Esophagus squamous epithelium (tissue), 5 donors: ENCODE measurements around the gene RBM4B. TPM values are rescaled to one million over a fixed set of nuclear protein-coding genes. Genes with fewer than 3 reads are reported as not detected.

ENCODE experiments used
- DNase-seq: peaks from one replicate; lab custom pipeline; 2025; lab: John Stamatoyannopoulos, UW
- H3K27ac ChIP-seq, 4 donors: fragments of 200-600 bp; sonication (generic); one replicate each; pipeline ENCODE4 v1.5.1; 2016 to 2019; ENCODE audit warnings: mild to moderate bottlenecking in 1 of 4
- H3K27me3 ChIP-seq, 4 donors: fragments of 200-600 bp; sonication (generic); 1 replicate in 3 of 4; 2 replicates in 1 of 4; pipeline versions ENCODE4 v1.5.1 to v1.6.0; 2017 to 2021; ENCODE audit warnings: antibody characterized with exemption in 1 of 4
- H3K36me3 ChIP-seq, 3 donors: fragments of 200-600 bp; sonication (generic); one replicate each; pipeline ENCODE4 v1.5.1; 2016 to 2019
- H3K4me1 ChIP-seq, 3 donors: fragments of 200-600 bp; sonication (generic); one replicate each; pipeline ENCODE4 v1.5.1; 2017 to 2019
- H3K4me3 ChIP-seq, 4 donors: fragments of 200-600 bp; sonication (generic); 1 replicate in 3 of 4; 2 replicates in 1 of 4; pipeline ENCODE4 v1.5.1; 2016 to 2019; ENCODE audit warnings: mild to moderate bottlenecking in 2 of 4, moderate library complexity in 1 of 4
- H3K9me3 ChIP-seq, 3 donors: fragments of 200-600 bp; sonication (generic); one replicate each; pipeline ENCODE4 v1.5.1; 2016 to 2019
- CTCF ChIP-seq, 6 experiments: fragments of 450-650 bp in 4 of 6; fragments of 200-600 bp in 2 of 6; sonication (generic) in 2 of 6; IDR thresholded peaks; one replicate each; pipeline ENCODE4 v1.5.1; 2016 to 2019; ENCODE audit warnings: antibody characterized with exemption in 6 of 6, mild to moderate bottlenecking in 4 of 6, moderate library complexity in 4 of 6
- POLR2A ChIP-seq, 4 donors: fragments of 450-650 bp; IDR thresholded peaks; one replicate each; pipeline ENCODE4 v1.6.1; 2017; ENCODE audit warnings: antibody characterized with exemption in 4 of 4, mild to moderate bottlenecking in 4 of 4, moderate library complexity in 3 of 4
- WGBS, 2 donors: methylation state at CpG; one replicate each; pipeline ENCODE4 v1.1.5; 2018; 5-methylcytosine and 5-hydroxymethylcytosine counted together
- intact Hi-C: fragments of 100-400 bp; cut with DNase I; formaldehyde crosslinking; loops from one replicate; pipeline ENCODE4 v1.15.0; 2022
- total RNA-seq, 4 donors: library from RNA; depleted of rRNA; stranded (reverse); fragments of >200 nt; gene quantifications; one replicate each; pipeline ENCODE4 v1.1.0, GENCODE V29; 2016
- donor health status: DM: yes; HTN: yes; CAD: no.

Gene RBM4B
- total RNA-seq, 4 donors from 2014 or later, result 8.4 to 16.4 (median 9.2) TPM

GRCh38 chr11:66692446-66692845, 14.8 kb upstream of the RBM4B start:
- 87 to 92% methylated on average over 8 to 14 of the region's 18 CpGs for whole genome bisulfite sequencing, 2 donors
- Histone ChIP-seq H3K36me3 (peaks cover 4 to 93% (median 7%) of the 10 kb centered on the region in 3 donors), H3K27me3 (no peaks in the 10 kb centered on the region), H3K4me1 (peaks cover under 1 to 16% (median 6%) of the 10 kb centered on the region in 3 donors), H3K27ac (no peak overlapping the region), H3K9me3 (no peaks in the 10 kb centered on the region), H3K4me3 (no peak overlapping the region)
- no peak for TF ChIP-seq CTCF (IDR thresholded peaks at IDR 0.05)
- no peak for TF ChIP-seq POLR2A (IDR thresholded peaks at IDR 0.05)
- intact Hi-C loops, result loop anchor here (5.0 kb wide), 1 partner anchor 140 kb away; no protein-coding TSS in a partner anchor
- no peak for DNase-seq

DNA sequence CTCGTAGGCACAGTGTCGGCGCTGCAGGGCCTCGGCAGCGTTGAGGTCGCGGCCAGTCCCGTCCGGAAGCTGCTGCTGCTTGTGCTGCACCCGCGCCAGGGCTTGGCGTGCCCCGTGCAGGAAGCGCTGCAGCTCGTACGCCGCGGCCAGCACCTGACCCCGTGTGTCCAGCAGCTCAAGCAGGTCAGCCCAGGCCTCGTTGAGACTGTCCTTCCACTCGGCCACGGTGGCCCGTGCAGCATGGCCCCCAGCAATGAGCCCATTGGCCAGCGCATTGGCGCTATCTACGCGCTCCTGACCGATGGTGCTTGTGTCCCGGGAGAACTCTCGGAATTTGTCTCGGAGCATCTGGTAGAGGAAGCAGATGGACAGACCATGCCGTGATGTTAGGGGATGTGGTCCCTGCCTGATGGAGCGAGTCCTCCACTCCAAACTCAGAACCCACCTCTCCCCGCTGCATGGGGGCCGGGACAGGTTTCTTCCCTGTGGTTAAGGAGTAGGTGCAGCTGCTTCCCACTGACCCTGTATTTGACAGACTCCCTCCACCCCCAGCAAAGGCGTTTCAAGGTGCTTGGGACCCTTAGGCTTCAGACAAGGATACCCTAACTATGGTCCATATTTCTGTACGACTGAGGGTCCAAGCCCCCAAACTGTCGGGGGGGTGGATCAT, 13.8 kb upstream of the RBM4B start:
- intact Hi-C loops, result loop anchor here (5.0 kb wide), 1 partner anchor 141 kb away; no protein-coding TSS in a partner anchor
- DNase-seq, result no peak
- WGBS, 2 donors, result 93 to 94% methylated on average over 18 to 19 of the region's 38 CpGs
- H3K9me3 ChIP-seq, result no peaks in the 10 kb centered on the region
- peaks cover 4 to 87% (median 7%) of the 10 kb centered on the region in 3 donors for H3K36me3 ChIP-seq
- no peak overlapping the region for H3K4me3 ChIP-seq
- H3K4me1 ChIP-seq, result peaks cover 5 to 26% (median 11%) of the 10 kb centered on the region in 3 donors
- no peak overlapping the region for H3K27ac ChIP-seq
- no peaks in the 10 kb centered on the region for H3K27me3 ChIP-seq
- TF ChIP-seq POLR2A (IDR thresholded peaks at IDR 0.05) (no peak), CTCF (IDR thresholded peaks at IDR 0.05) (no peak)

DNA sequence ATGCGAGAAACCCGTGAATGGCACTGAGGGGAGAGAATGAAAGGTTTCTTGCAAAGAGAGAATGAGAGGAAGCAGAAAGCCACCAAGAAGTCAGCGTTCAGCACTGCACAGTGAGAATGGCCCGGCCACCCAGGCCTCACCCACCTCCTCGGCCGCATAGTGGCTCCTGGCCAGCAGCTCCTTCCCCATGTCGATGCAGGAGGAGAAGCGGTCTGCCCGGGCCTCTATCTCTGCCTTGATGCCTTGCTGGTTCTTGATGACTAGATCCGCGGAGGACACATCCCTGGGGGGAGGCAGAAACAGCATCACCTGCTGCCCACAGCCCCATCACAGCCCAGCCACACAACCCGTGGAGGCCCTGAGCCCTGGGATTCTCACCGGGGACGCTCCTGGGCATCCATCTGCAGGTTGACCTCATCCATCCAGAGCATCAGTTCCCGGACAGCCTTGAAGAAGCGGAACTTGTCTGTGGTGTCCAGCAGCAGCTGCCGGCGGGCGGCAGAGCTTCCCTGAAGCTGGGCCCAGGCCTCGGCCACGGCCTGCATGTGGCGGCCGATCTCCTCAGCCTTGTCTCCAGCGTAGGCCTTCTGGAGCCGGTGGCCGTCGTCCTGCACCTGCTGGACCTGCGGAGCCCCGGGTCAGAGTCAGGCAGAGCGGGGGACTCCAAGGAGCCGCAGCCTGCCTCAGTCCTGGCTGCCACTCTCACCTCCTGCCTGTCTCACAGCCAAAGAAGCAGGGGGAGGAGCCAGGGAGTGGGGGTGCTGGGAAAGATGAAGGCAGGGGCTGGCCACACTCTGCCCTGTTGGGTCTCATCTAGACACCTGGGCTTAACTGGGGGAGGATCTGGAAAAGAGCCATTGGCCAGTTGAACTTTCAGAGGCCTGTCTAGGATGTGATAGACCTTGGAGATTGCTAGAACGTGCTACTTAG, 12.2 kb upstream of the RBM4B start:
- H3K27me3 ChIP-seq, result no peaks in the 10 kb centered on the region
- H3K27ac ChIP-seq, result no peak overlapping the region
- no peaks in the 10 kb centered on the region for H3K9me3 ChIP-seq
- no peak for DNase-seq
- H3K4me1 ChIP-seq, result peaks cover 14 to 39% (median 17%) of the 10 kb centered on the region in 3 donors
- intact Hi-C loops, result loop anchor here (5.0 kb wide), 1 partner anchor 142 kb away; no protein-coding TSS in a partner anchor
- H3K4me3 ChIP-seq, result no peak overlapping the region
- no peak for TF ChIP-seq POLR2A (IDR thresholded peaks at IDR 0.05)
- no peak for TF ChIP-seq CTCF (IDR thresholded peaks at IDR 0.05)
- WGBS, 2 donors, result 88 to 89% methylated on average over 13 to 25 of the region's 32 CpGs
- peaks cover 4 to 83% (median 7%) of the 10 kb centered on the region in 3 donors for H3K36me3 ChIP-seq

GRCh38 chr11:66688561-66689534, 11.2 kb upstream of the RBM4B start:
- Histone ChIP-seq H3K9me3 (no peaks in the 10 kb centered on the region), H3K36me3 (peaks cover 4 to 88% (median 7%) of the 10 kb centered on the region in 3 donors), H3K4me1 (peaks cover 14 to 40% (median 16%) of the 10 kb centered on the region in 3 donors), H3K27ac (no peak overlapping the region), H3K27me3 (no peaks in the 10 kb centered on the region), H3K4me3 (no peak overlapping the region)
- TF ChIP-seq POLR2A (IDR thresholded peaks at IDR 0.05), result no peak
- no peak for TF ChIP-seq CTCF (IDR thresholded peaks at IDR 0.05)
- intact Hi-C loops, result no loop called here
- 79% methylated on average over 16 to 18 of the region's 28 CpGs for WGBS, 2 donors
- no peak for DNase-seq
